Smooth muscle cell of the brain vasculature (primary cell): ENCODE results near the gene TAC3.
"Not testable (repeated sequence)": the region's sequence is repeated elsewhere in the genome, so short reads cannot be mapped to it uniquely, and the experiment has no call there.

Source experiments
- DNase-seq: peaks from one replicate; pipeline ENCODE4 v3.0.0-alpha.2; 2012; ENCODE audit warnings: low read depth, low spot score

Gene TAC3

DNA sequence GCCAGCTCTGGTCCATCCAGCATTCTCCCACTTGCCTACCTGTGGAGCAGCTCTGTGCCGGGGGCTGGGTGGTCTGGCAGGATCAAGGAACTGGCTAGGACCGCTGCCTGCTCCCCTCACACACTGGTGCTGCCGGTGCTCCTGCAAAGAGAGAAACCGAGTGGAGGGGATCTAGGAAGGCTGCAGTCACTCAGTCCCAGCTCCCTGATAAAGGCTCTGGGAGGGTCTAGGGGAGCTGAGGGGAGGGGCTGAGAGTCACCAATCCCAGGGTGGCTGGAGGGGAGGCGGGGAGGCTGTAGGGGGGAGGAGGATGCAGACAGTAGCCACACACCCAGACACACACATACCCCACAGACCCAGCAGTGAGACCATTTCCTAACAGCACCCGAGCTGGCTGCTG, at the start of gene TAC3:
TSS of gene TAC3 (minus strand) at position 182 of the 400 bp plus-strand sequence. CDS start 732 bp downstream, outside the sequence.
- no peak for DNase-seq

DNA sequence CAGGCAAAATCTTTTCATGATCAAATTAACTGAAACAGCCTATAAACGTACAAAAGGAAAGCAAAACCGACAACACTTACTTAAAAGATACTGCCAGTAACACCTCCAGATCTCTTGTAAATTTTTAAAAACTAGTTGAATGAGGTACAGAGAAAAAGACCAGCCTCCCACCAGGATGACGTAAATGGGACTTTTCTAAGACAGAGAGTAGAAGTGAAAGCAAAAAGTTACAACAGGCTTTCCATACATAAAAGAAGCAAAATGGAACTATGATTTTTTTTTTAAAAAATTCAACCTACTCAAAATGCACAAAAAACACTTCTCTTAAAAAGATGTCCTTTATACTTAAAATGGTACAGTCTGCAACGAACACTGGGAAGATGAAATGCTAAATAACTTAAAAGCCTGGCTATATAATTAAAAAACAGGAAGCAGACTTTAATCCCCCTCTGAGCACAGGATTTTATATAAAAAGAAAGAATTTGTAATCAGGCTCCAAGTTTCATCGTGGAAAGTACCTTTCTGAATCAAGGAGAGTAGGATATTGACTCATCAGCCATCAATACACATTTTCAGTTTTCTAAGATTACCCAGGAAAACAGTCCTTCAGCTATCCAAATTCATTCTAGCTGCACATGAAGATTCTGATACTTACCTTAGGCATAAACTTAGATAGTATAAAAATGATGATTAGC, 47.8 kb upstream of the TAC3 start:
- DNase-seq: no peak

DNA sequence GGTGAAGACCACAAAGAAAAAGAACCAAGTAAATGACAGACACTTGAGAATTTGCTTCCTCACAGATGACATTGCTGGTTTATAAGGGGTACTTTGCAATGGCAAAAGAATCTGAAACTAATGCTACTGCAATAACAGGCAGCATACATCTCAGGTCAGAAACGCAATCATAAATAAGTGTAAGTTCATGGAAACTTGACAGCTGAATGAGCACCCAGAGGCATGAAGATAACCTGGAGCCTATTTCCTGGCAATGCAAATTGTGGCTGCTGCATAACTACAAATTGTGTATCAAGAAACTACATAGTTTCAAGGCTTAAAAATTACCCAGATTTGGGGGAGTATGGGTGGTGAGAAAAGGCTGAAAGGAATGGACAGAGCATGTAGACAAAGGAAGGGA, 42.1 kb upstream of the TAC3 start:
- no peak for DNase-seq

DNA sequence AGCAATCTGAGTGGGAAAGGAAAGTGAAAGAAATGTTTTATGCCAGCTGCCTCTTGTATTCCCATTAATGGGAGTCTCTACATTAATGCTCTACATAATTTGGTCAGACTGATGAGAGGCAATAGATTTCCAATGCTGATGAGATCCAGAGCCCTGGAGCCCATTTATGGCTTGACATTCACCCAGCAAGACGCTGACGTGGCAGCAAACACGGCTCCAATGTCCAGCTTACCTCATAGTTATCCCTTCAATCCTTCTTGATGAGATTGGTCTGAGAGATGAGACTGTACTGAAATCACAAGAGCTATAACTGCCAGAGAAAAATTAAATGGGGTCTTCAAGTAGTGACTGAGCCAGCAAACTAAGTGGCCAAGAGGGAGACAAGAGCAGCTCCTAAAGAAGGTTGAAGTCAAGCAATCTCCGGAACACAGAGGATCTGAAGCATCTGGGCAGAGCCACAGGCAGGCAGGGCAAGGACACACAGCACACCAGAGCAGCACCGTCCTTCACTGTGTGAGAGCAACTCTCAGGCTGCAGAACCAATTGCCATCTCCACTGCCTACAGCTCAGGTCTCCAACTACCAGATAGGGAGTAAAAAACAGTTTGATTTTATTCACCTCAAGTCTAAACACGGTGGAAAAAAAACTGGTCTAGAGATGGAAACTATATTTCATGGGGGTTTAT, 40.9 kb upstream of the TAC3 start:
- no peak for DNase-seq

DNA sequence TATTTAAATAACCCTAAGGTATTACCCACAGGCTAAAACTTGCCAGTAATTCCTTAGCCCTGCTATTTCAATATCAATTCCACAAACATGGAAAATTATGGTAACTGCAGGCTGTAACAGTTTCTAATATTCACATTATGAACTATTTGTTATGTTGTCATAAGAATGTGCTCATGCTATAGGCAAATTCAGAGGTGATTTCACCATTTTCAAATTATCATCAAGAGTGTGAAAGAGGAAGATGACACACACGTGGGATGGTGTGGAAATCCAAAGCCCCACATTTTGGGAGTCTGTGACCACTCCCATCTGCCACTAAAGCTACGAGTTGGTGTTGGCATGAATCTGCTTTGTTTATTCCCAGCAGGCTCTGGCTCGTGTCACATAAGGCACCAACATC, 39.5 kb upstream of the TAC3 start:
- DNase-seq: no peak

DNA sequence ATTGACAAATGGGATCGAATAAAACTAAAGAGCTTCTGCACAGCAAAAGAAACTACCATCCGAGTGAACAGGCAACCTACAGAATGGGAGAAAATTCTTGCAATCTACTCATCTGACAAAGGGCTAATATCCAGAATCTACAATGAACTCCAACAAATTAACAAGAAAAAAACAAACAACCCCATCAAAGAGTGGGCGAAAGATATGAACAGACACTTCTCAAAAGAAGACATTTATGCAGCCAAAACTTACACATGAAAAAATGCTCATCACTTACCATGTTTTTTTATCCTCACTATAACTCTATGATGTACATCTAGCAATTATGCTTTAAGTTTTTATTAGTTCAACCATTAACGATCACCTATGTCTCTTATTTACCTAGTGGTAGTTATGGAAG, 37.6 kb upstream of the TAC3 start:
- DNase-seq: not testable (repeated sequence)

DNA sequence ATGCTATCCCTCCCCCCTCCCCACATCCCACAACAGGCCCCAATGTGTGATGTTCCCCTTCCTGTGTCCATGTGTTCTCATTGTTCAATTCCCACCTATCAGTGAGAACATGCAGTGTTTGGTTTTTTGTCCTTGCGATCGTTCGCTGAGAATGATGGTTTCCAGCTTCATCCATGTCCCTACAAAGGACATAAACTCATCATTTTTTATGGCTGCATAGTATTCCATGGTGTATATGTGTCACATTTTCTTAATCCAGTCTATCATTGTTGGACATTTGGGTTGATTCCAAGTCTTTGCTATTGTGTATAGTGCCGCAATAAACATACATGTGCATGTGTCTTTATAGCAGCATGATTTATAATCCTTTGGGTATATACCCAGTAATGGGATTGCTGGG, 36.8 kb upstream of the TAC3 start:
- DNase-seq: not testable (repeated sequence)

DNA sequence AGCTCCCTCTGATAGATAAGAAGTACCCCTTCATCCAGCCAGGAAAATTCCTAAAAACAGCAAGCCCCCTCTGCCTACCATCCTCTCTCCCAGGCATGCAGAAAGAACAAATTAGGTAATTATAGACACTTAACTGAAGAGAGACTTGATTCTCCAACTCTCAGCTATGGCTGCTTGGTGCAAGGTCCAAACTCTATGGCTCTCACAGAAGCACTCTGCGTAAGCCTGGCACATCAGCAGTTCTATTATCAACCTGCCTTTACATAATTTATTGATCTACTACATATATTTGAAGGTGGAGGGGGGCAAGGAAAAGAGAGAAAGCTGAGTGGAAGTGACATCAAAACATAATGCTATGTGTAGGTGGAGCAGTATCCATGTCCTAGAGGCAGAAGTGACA, 34.7 kb upstream of the TAC3 start:
- DNase-seq: no peak

DNA sequence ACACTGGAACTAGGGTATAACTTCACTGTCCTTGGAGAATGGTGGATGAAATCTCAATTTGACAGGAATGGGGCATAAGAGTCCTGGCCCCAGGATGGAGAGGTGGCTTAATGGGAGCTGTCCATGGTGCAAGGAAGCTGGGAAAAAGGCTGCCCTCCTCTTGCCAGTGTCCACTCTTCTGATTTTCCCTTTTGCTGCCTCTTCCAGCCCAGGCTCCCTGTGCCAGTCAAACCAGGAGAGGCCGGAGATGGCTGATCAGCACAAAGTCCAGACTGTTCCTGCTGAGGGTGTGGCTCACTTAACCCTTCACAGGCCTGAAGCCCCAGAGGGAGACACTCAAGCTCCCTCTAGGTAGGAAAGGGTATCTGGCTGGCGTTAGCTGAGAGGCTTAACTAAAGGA, 33.6 kb upstream of the TAC3 start, which contains the start of gene MYO1A:
TSS of gene MYO1A (minus strand) at position 240 of the 400 bp plus-strand sequence. CDS start 1,806 bp downstream, outside the sequence.
- no peak for DNase-seq

DNA sequence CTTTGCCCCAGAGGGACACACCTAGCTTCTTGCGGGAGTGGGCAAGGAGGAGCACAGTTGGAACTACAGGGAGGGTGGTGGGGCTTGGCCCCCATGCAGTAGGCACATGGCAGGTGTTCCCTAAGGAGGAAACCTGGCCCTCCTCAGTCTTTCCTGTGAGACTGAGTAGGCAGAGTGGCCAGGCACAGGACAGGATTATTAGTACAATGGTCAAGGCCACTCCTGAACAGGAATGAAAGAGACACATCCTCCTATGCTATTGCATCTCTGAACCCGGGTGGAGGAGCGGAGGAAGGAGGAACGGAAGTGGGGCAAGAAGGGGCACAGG, 32.8 kb upstream of the TAC3 start:
- no peak for DNase-seq

DNA sequence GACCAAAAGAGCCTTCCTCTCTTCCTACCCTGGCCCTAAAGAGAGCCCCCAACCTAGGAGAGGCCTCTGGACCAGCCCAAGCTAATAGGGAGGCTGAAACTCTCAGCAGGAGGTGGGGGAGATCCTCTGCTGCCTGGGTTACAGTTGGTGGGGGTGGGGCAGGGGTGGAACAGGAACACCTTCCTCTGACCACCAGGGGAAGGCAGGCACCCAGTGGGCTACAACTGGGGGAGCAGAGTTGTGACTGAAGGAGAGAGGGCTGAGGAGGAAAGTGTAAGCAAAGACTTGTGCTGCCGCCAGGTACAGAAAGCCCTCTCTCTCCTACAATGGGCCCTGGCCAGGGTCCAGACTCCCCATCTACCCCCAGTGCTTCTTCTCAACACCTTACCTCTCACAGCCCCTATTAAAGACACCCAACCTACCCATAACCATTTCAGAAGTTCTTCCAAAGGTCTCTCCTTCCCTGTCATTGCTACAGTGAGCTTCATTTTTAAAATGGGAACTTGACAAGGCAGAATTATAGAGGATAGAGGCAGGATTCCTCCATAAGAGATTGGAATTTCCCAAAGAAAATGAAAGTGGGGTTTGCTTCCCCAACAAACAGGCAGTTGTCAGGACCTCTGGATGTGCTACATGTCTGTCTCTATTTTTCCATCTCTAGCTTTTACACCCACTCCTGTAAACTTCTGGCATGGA, 32.2 kb upstream of the TAC3 start:
- DNase-seq: no peak

DNA sequence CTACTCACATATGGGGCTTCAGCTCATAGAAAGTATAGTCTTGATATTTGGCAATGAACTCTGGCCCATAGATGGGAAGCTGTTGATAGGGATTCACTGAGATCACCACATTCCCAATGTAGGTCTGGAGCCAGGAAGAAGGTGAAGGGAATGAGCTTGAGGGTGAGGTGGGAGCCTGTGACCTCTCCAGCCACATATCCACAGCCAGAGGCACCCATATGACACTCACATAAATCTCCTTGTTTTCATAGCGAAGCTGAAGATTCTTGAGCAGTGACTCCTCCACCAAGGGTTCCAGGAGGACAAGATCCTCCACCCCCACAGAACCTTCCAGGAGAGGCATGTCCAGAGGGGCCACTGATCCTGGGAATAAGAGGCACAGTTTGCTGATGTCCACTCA, 31.7 kb upstream of the TAC3 start:
- no peak for DNase-seq

DNA sequence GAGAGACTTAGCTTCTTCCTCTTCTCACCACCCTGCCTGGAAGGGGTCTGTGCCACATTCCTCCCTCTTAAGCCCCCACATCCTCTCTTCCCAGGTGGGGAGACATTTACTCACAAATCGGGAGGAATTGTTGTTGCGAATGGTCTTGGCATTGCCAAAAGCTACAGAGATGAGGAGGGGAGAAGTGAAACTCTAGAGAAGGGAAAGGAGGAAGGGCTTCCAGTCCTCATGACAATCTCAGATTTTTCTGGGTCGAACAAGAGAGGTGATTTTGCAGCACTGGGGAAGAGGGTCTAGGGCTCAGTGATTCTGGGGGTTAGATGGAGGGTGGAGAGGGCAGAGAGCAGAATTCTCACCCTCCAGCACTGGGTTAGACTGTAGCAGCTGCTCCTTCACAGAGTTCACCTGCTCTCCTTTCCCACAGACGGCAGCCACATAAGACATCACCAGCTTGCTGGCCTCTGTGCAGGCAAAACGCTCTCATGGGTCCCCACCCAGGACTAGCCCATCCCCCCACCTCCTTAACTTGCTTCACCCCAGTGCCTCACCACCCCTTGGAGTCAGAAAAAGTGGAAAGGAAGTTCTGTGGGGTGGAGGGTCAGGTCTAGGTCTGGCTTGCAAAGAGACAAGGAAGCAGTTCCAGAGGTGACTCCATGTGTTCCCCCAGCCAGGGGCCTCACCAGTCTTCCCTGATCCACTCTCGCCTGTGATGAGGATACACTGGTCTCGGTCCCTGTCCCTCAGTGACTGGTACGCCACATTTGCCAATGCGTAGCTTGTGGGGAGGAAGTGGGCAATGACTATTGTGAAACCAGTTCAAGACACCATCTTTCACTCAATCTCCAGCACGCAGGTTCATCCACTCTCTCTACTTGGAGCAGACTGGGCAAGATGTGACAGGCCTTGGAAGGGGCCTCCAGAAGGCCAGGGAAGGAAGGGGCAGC, 30.9 kb upstream of the TAC3 start:
- DNase-seq: no peak

DNA sequence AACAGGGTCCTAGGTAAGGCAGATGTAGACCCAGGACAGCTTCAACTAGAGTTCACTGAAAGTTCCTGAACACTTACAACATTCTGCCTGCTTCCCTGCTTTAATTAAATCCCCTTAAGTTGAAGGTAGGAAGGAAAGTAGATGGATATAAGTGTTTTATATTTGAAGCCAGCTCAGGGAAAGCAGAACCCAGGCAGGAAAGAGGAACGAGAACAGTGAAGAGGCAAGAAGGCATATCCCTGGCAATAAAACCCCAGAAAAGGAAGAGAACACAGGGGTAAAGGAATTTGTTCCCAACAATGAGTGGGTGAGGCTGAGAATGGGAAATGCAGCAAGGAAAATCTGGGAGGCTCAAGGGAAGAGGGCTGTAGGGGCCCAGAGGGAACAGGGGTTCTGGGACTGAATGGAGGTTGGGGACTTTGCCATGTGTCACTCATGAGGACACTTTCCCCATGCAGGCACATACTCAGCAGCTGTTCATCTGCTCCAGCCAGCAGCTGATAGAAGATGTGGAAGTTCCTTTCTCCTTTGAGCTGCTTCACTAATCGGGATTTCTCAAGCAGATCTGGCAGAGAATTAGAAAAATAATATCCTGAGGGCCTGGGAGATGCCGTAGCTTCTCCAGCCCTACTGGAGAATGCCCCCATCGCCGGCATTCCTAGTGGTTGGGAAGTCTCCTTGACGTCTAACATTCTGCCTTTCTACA, 29.9 kb upstream of the TAC3 start:
- DNase-seq: no peak

DNA sequence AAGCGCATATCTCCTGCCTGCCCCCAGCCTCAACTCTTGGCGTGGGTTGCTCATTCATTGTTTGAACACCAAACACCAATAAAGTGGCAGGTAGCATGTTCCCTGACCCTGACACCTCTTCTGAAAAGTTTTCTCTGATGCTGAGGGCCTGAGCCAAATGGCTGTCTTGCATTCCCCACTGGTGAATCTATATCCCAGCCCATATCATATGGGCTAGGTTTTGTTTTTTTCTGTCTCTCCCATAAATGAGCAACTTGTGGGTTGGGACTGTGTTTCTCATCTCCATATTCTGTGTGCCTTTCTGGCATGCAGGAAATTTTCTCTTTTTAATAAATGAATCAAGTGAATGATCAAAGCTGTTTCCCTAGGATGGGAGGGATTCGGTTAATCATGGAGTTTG, 28.6 kb upstream of the TAC3 start:
- no peak for DNase-seq

DNA sequence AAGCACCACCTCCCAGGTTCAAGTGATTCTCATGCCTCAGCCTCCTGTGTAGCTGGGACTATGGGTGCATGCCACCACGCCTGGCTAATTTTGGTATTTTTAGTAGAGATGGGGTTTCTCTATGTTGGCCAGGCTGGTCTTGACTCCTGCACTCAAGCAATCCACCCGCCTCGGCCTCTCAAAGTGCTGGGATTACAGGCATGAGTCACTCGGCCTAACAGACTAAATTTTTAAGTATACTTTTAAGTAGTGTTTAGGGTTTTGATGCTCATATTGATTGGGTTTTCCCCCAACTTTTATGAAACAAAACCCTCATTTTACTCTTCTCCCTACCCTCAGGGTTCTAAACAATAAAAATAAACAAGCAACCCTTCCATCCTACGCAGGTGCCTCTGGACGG, 28.1 kb upstream of the TAC3 start:
- no peak for DNase-seq

DNA sequence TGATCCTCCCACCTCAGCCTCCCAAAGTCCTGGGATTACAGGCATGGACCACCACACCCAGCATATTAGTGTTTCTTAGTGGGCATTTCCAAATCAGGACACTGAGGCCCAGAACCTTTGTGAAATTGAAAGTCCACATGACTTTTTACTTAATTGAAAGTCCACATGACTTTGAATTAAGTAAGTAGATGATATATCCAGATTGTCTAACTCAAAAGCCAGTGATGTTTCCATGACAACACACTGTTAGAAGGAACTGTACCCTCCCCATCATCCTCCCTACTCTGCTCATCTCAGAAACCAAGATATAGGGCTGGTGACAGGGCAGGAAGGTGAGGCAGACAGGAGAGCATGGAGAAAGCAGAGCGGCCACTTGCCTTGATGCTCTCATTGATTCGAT, 26.4 kb upstream of the TAC3 start:
- no peak for DNase-seq

DNA sequence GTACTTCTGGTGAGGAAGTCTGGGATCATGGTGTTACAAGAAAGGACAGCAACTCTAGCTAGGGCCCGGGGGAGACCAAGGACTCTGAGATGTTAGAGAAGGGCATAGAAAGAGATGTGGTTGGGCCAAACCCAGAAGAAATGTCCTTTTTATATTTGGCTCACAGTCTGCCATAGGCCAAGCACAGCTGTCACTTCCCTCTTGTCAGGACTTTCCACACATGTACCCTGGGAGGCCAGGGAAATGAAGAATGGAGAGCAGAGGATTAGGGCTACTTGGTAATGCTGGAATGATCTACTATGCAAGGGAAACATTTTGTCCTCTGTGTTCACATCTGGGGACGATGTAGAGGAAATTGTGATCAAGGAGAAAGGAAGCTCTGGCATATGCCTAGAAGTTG, 24.4 kb upstream of the TAC3 start:
- no peak for DNase-seq

DNA sequence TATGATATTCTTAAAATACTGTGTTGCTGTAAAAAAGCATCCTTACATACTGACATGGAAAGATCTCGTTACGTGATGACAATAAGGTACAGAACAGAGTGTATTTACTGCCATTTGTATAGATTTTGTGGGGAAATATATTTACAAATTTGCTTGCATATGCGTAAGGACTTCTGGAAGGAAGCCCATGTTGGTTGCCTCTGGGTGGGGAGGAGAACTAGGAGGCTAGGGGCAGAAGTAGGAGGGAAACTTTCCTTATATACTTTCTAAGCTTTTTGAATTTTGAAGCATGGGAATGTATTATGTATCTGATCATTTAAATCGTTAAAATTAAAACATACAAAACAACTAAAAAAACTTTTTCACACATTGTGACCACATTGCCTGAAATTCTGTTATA, 23.9 kb upstream of the TAC3 start:
- no peak for DNase-seq

DNA sequence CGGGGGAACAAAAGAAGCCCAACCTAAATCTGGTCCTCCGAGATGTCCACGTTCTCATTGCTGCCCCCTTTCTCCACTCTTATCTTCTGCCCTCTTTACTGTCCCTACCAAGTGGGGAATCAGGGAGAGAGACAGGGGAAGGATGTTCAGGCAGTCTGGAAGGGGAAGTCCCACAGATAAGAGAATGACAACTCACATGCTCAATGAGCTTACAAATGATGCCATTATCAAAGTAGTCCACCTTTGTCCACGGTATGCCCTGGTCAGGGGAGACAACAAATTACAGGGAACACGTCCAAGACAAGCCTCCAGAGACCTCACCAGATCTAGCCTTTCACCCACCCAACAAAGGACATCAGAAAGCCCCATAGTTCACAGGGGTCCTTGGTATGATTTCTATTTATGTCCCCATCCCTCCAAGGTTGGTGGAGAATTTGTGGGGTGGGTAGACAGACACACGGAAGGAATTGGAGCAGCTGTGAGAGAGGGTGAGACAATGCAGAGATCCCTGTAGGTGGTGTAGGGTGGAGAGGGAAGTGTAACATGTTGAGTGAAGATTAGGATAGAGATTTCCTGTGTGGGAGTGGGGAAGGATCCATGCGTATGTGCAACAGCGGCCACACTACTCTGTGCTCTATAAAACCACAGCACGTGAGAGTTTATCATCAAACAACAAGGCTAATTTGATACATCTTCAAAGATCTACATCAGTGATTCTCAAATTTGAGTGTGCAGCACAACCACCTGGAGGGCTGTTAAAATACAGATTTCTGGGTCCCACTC, 22.9 kb upstream of the TAC3 start:
- no peak for DNase-seq
